ENCODE results near the gene MGAT1.
"Not testable (repeated sequence)": the region's sequence is repeated elsewhere in the genome, so short reads cannot be mapped to it uniquely, and the experiment has no call there.

The MGAT1 gene

DNA sequence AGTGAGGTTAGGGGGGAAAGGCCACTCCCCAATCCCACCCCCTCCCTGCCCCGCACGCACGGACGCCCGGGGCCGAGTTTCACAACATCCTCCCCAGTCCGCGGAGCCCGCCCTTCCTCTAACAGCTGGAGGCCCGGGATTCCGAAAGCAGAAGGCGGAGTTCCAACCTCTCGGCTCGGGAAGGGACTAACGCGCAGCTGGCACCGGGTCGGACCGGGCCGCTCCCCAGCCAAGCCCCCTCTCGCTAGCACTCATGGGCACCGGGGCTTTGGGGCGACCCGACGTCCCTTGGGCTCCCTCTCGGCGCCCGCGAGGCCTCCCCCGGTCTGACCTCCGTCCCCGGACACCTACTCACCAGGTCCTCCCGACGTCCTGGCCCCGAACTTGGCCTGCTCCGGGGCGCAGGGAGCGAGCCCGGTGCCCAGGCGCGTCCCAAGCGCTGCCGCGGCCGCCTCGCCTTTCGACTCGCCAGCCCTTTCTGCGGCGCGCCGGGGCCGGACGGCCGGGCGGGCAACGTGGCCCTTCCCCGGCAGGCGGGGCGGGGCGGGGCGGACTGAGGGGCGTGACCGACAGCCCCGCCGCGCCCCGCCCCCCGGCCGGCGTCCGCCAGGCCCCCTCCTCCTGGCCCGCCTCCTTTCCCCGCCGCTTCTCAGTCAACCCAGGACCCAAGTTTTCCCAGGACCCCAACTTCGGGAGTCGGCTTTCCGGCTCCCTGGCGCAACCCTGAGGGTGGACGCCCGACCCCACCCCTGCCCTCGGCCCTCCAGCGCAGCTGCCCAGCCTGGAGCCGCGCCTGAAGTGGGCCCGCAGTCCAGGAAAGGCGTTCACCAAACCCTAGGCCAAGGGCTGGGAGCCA lies at the start of gene MGAT1:
TSS of gene MGAT1 (minus strand) at position 482 of the 856 bp plus-strand sequence. CDS start 9,835 bp downstream, outside the sequence.
- peak; percentile 94 for DNase-seq (ENCODE audit: low spot score)

- DNase-seq (ENCODE audit: low spot score), result no peak
Observed at GRCh38 chr5:180850434-180851078, 48.0 kb upstream of the MGAT1 start.

DNA sequence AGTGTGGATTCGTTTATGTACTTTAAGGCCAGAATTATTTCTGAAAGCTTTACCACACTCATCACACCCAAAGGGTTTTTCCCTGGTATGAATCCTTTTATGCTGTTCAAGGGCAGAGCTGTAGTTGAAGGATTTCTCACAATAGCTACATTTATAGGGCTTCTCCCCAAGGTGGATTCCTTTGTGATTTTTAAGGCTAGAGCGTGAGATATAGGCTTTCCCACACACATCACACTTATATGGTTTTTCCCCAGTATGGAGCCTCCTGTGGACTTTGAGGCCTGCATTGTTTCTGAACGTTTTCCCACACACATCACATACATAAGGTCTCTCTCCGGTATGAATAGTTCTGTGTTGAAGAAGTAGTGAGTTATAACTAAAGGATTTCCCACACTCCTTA lies 47.2 kb upstream of the MGAT1 start:
- DNase-seq (ENCODE audit: low spot score), result no peak

DNA sequence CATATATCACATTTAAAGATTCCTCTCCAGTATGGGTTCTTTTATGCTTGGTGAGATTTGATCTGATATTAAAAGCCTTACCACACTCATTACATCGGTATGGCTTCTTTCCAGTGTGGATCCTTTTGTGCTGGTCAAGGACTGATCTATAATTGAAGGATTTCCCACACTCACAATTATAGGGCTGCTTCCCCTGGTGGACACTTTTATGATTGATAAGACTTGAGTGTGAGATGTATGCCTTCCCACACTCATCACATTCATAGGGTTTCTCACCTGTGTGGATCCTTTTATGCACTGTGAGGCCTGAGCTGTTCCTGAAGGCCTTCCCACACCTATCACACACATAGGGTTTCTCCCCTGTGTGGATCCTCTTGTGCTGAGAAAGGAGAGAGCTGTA lies 46.3 kb upstream of the MGAT1 start:
- no peak for DNase-seq (ENCODE audit: low spot score)

- no peak for DNase-seq (ENCODE audit: low spot score)
Observed at GRCh38 chr5:180848265-180848664, 45.7 kb upstream of the MGAT1 start.

GRCh38 chr5:180847026-180847425 lies 44.4 kb upstream of the MGAT1 start:
- no peak for DNase-seq (ENCODE audit: low spot score)

DNA sequence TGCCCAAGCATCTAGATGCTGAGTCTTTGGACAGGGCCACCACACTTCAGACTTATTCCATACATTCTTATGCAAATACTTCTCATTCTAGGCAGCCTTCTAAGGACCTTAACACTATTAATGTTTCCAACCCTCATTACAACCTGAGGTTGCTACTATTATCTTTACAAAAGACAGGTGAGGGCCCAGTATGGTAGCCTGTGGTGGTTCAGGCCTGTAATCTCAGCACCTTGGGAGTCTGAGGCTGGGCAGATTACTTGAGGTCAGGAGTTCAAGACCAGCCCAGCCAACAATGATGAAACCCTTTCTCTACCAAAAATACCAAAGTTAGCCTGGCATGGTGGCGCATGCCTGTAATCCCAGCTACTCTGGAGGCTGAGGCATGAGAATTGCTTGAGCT lies 42.3 kb upstream of the MGAT1 start:
- no peak for DNase-seq (ENCODE audit: low spot score)

GRCh38 chr5:180844432-180844831 lies 41.8 kb upstream of the MGAT1 start:
- DNase-seq (ENCODE audit: low spot score), result no peak

DNA sequence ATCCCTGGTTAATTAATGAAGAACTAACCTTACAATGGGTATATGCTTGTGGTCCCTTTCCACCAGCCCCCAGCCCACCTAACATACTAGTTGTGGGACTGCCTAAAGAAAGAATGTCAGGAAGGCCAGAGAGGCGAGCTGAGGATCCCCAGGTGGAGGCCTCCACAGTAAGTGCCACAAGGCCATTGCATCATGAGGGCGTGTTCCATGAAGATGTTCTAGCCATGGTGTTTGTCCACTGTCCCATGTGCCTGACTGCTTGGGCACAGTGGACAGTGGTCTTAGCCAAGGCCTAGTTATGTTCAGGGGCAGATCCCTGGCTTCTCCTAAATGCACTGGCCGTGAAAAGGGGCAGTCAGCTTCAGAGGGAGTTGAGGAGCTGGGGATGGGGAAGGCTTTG lies 37.3 kb upstream of the MGAT1 start:
- no peak for DNase-seq (ENCODE audit: low spot score)

GRCh38 chr5:180839227-180839626 lies 36.6 kb upstream of the MGAT1 start:
- DNase-seq (ENCODE audit: low spot score), result no peak

- no peak for DNase-seq (ENCODE audit: low spot score)
Observed at GRCh38 chr5:180837478-180837877, 34.9 kb upstream of the MGAT1 start.

DNA sequence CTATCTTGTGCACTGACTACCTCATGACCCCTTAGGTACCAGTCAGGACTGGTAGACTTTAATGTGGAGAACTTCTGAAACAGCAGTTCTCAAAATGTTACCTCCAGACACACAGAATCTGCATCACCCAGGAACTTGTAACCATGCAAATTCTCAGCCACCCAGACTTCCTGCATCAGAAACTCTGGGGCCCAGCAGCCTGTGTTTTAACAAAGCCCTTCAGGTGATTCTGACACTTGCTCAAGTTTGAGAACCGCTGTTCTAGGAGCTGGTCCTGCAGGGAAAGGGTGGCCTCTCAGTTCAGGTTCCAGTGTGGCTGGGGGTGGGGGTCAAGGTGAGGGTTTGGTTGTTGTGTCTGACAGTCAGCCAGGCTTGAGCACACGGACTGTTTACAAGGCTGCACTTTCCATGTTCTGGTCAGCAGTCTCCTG lies 30.0 kb upstream of the MGAT1 start:
- no peak for DNase-seq (ENCODE audit: low spot score)

- peak; percentile 92 for DNase-seq (ENCODE audit: low spot score)
Observed at GRCh38 chr5:180831139-180832093, 28.8 kb upstream of the MGAT1 start.

DNA sequence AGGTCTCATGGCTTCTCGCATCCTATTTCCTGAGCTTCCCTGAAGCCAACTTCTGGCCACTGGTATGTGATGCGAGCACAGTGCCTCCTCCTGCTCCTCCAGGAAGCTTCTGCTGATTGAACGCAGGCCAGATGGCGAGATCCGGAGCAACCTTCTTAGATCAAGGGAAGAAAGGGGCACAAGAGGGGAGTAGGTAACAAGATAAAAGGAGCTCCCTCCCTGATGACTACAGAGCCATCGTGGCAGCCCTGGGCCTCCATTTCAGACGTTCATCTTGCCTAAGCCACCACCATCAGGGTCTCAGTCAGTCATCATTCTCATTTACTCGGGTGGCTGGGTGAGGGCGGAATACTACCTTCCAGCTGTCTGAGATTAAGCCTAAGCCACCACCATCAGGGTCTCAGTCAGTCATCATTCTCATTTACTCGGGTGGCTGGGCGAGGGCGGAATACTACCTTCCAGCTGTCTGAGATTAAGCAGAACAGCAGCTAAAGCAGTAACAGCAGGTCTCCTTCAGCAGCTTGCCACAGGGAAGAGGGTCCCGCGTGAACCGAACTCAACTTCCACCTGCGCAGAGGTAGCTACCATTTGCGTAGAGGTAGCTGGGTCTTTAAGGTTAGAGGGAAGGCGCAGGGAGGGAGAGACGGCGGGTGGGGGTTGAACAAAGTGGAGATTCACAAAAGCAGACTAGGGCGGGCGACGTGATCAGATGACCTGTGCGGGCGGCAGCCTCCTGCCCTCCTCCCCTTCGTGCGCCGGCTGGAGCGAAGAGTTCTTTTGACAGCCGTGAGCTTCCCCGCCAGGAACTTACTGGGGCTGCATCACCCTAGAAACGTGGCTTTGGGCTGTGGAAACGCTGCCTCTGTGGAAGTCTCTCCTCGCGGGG lies 27.9 kb upstream of the MGAT1 start:
- DNase-seq (ENCODE audit: low spot score), result peak; percentile 57

- DNase-seq (ENCODE audit: low spot score), result no peak
Observed at GRCh38 chr5:180829726-180830125, 27.1 kb upstream of the MGAT1 start.

GRCh38 chr5:180828756-180829531 lies 26.3 kb upstream of the MGAT1 start:
- not testable (repeated sequence) for DNase-seq (ENCODE audit: low spot score)

- not testable (repeated sequence) for DNase-seq (ENCODE audit: low spot score)
Observed at GRCh38 chr5:180827374-180827773, 24.8 kb upstream of the MGAT1 start.

- peak; percentile 74 for DNase-seq (ENCODE audit: low spot score)
Observed at GRCh38 chr5:180825768-180826525, 23.3 kb upstream of the MGAT1 start.

- no peak for DNase-seq (ENCODE audit: low spot score)
Observed at GRCh38 chr5:180824630-180825476, 22.2 kb upstream of the MGAT1 start.

Measured in AG08396 (cell line).